Measurements from ENCODE around the gene CFAP57. TPM values are rescaled to one million over a fixed set of nuclear protein-coding genes. Genes with fewer than 3 reads are reported as not detected.
A peak's percentile ranks its signal among the peaks of the same experiment; 100 is the strongest.

Gene CFAP57
- total and polyA plus RNA-seq, 2 of the 8 experiments (the other 6 are each of a cell fraction or from before 2014, with no cell fraction given) = 0.20 to 0.80 TPM

GRCh38 chr1:43273708-43274107, 101.6 kb downstream of the CFAP57 start:
- Histone ChIP-seq H3K56ac (replicated peaks; ENCODE audit: insufficient read length, low read depth, low read length) (no peak overlapping the region), H2BK120ac (replicated peaks; ENCODE audit: low read depth, low read length) (no peak overlapping the region), H3K4me1 (replicated peaks in 1 of 4; ENCODE audit: control insufficient read depth in 3 of 4, insufficient read depth in 4 of 4, low read length in 3 of 4) (peaks cover 0 to 12% (median 5%) of the 10 kb centered on the region in 4 experiments; a peak in 5 of 7 replicates), H3K4me2 (ENCODE audit: insufficient read depth in 1 of 2, low read depth in 2 of 2, low read length in 2 of 2) (no peak overlapping the region), H3K79me2 (ENCODE audit: control insufficient read depth in 1 of 2, insufficient read depth in 2 of 2, low read length in 2 of 2) (0 out of 4 replicates have a peak, but pooled peaks cover 0 to 3% of the 10 kb centered on the region in 2 experiments), H3K4ac (replicated peaks; ENCODE audit: insufficient read length, low read depth, low read length) (no peak overlapping the region), H4K5ac (ENCODE audit: insufficient read length, low read depth, low read length) (no peak overlapping the region), H2AK5ac (ENCODE audit: low read depth, low read length) (no peak overlapping the region), H2BK12ac (ENCODE audit: low read depth, low read length) (no peak overlapping the region), H3K23ac (ENCODE audit: insufficient read length) (no peak overlapping the region), H3K4me3 (ENCODE audit: extremely low read depth in 1 of 4, insufficient read depth in 2 of 4, low read depth in 3 of 4, low read length in 4 of 4) (no peak overlapping the region), H2AFZ (ENCODE audit: low read length) (no peak overlapping the region), H3K9ac (replicated peaks in 1 of 4; ENCODE audit: extremely low read depth in 1 of 4, low read depth in 3 of 4, low read length in 3 of 4) (no peak overlapping the region), H4K20me1 (replicated peaks in 1 of 2; ENCODE audit: control insufficient read depth in 1 of 2, insufficient read depth in 2 of 2, low read length in 2 of 2) (no peaks in the 10 kb centered on the region), H2BK15ac (ENCODE audit: low read length) (no peak overlapping the region), H3K23me2 (ENCODE audit: low read depth, low read length) (peaks cover 5% of the 10 kb centered on the region; the same call in 1 of the 2 replicates), H4K8ac (ENCODE audit: extremely low read depth, insufficient read depth, low read length) (no peak overlapping the region), H3K27ac (ENCODE audit: low read depth, low read length) (no peak overlapping the region), H3K36me3 (ENCODE audit: control insufficient read depth in 2 of 4, insufficient read depth in 4 of 4, low read length in 3 of 4) (peaks cover 2 to 12% (median 6%) of the 10 kb centered on the region in 4 experiments; a peak in 6 of 8 replicates), H3K9me3 (ENCODE audit: insufficient read depth in 2 of 2, low read depth in 1 of 2, low read length in 1 of 2) (no peaks in the 10 kb centered on the region), H2BK5ac (ENCODE audit: low read depth, low read length) (no peak overlapping the region), H3K79me1 (ENCODE audit: low read depth, low read length) (peaks cover 3% of the 10 kb centered on the region), H3K18ac (ENCODE audit: extremely low read depth, low read length) (no peak overlapping the region), H3K27me3 (replicated peaks in 1 of 4; ENCODE audit: control insufficient read depth in 3 of 4, extremely low read depth in 1 of 4, insufficient read depth in 3 of 4, low read length in 3 of 4) (no peaks in the 10 kb centered on the region), H4K91ac (replicated peaks; ENCODE audit: insufficient read length, low read length) (peak overlapping the region; percentile 18), H2BK20ac (ENCODE audit: low read length) (no peak overlapping the region), H3K14ac (ENCODE audit: insufficient read length) (no peak overlapping the region)
- ChIA-PET POLR2A (ENCODE audit: partially characterized antibody) (interaction anchor here (1.6 kb wide), 1 partner anchor 85 kb away, joined by 4 read pairs; the partner anchor contains the start of gene CDC20), CTCF (ENCODE audit: partially characterized antibody) (interaction anchor here (0.9 kb wide), 1 partner anchor 40 kb away, joined by 3 read pairs; no protein-coding TSS in a partner anchor)
- WGBS, 2 experiments (ENCODE audit: extremely low coverage in 1 of 2, insufficient coverage in 1 of 2, insufficient read length in 1 of 2, insufficient replicate concordance in 2 of 2, low coverage in 1 of 2, low lambda C conversion rate in 2 of 2, missing lambda C conversion rate in 1 of 2) = 86% methylated on average over 5 of the region's 7 CpGs; no CpG with 5 or more reads in 1 of the 2 experiments
- FAIRE-seq (no peak), DNase-seq (ENCODE audit: low read depth in 1 of 2, low spot score in 2 of 2) (no peak)
- TF ChIP-seq KDM1A (IDR thresholded peaks at IDR 0.05; ENCODE audit: borderline replicate concordance, low read length) (no peak), FOSL1 (IDR thresholded peaks at IDR 0.05; ENCODE audit: insufficient read depth, low read depth, low read length) (no peak), CHD2 (IDR thresholded peaks at IDR 0.05; ENCODE audit: low read length) (no peak), PHF8 (conservative IDR thresholded peaks at IDR 0.05; ENCODE audit: low read depth, low read length) (no peak), BCL11A (IDR thresholded peaks at IDR 0.05; ENCODE audit: low read depth in 2 of 2, low read length in 2 of 2) (no peak), KDM4A (IDR thresholded peaks at IDR 0.05; ENCODE audit: low read depth, low read length, severe bottlenecking) (no peak), EZH2 (IDR thresholded peaks at IDR 0.05; ENCODE audit: low read depth, low read length, severe bottlenecking) (no peak), MAX (IDR thresholded peaks at IDR 0.05) (no peak), TAF7 (optimal IDR thresholded peaks at IDR 0.05; ENCODE audit: borderline replicate concordance, low read depth, low read length) (no peak), CBX5 (IDR thresholded peaks at IDR 0.05; ENCODE audit: low read depth, low read length) (no peak)
- TF ChIP-seq, protein P1, sequence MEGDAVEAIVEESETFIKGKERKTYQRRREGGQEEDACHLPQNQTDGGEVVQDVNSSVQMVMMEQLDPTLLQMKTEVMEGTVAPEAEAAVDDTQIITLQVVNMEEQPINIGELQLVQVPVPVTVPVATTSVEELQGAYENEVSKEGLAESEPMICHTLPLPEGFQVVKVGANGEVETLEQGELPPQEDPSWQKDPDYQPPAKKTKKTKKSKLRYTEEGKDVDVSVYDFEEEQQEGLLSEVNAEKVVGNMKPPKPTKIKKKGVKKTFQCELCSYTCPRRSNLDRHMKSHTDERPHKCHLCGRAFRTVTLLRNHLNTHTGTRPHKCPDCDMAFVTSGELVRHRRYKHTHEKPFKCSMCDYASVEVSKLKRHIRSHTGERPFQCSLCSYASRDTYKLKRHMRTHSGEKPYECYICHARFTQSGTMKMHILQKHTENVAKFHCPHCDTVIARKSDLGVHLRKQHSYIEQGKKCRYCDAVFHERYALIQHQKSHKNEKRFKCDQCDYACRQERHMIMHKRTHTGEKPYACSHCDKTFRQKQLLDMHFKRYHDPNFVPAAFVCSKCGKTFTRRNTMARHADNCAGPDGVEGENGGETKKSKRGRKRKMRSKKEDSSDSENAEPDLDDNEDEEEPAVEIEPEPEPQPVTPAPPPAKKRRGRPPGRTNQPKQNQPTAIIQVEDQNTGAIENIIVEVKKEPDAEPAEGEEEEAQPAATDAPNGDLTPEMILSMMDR (IDR thresholded peaks at IDR 0.05; ENCODE audit: control extremely low read depth in 1 of 3, insufficient read depth in 1 of 3, low read depth in 1 of 3, low read length in 3 of 3) = no peak

Data from H1 (cell line).